Measurements from ENCODE around the gene TADA2B. TPM values are rescaled to one million over a fixed set of nuclear protein-coding genes. Genes with fewer than 3 reads are reported as not detected.

The TADA2B gene
- total and polyA plus RNA-seq, 2 experiments from 2014 or later: 21.5 to 29.0 TPM

- Histone ChIP-seq H3K4me1 (ENCODE audit: low read depth) (peaks cover 7% of the 10 kb centered on the region), H3K4me3 (no peak overlapping the region), H3K27ac (no peak overlapping the region), H3K9me3 (ENCODE audit: low read depth) (no peaks in the 10 kb centered on the region), H3K27me3 (peaks cover 43% of the 10 kb centered on the region), H3K36me3 (no peaks in the 10 kb centered on the region)
- DNase-seq (ENCODE audit: low read depth in 1 of 2, low spot score in 1 of 2): no peak
- TF ChIP-seq, protein P1, sequence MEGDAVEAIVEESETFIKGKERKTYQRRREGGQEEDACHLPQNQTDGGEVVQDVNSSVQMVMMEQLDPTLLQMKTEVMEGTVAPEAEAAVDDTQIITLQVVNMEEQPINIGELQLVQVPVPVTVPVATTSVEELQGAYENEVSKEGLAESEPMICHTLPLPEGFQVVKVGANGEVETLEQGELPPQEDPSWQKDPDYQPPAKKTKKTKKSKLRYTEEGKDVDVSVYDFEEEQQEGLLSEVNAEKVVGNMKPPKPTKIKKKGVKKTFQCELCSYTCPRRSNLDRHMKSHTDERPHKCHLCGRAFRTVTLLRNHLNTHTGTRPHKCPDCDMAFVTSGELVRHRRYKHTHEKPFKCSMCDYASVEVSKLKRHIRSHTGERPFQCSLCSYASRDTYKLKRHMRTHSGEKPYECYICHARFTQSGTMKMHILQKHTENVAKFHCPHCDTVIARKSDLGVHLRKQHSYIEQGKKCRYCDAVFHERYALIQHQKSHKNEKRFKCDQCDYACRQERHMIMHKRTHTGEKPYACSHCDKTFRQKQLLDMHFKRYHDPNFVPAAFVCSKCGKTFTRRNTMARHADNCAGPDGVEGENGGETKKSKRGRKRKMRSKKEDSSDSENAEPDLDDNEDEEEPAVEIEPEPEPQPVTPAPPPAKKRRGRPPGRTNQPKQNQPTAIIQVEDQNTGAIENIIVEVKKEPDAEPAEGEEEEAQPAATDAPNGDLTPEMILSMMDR (IDR thresholded peaks at IDR 0.05; ENCODE audit: low read depth, low read length): no peak
Measured at GRCh38 chr4:7086384-7086783, 43.2 kb downstream of the TADA2B start.

GRCh38 chr4:7087036-7087435, 43.9 kb downstream of the TADA2B start:
- H3K27ac ChIP-seq: no peak overlapping the region
- H3K27me3 ChIP-seq: peaks cover 49% of the 10 kb centered on the region
- no peak overlapping the region for H3K4me3 ChIP-seq
- TF ChIP-seq, protein P1 (IDR thresholded peaks at IDR 0.05; ENCODE audit: low read depth, low read length): no peak
- H3K36me3 ChIP-seq: no peaks in the 10 kb centered on the region
- peaks cover 3% of the 10 kb centered on the region for H3K4me1 ChIP-seq (ENCODE audit: low read depth)
- no peak for DNase-seq (ENCODE audit: low read depth in 1 of 2, low spot score in 1 of 2)
- H3K9me3 ChIP-seq (ENCODE audit: low read depth): no peaks in the 10 kb centered on the region

- no peak for DNase-seq (ENCODE audit: low read depth in 1 of 2, low spot score in 1 of 2)
- Histone ChIP-seq H3K4me3 (no peak overlapping the region), H3K27me3 (peaks cover 56% of the 10 kb centered on the region), H3K9me3 (ENCODE audit: low read depth) (no peaks in the 10 kb centered on the region), H3K27ac (no peak overlapping the region), H3K4me1 (ENCODE audit: low read depth) (no peaks in the 10 kb centered on the region), H3K36me3 (no peaks in the 10 kb centered on the region)
- TF ChIP-seq, protein P1 (IDR thresholded peaks at IDR 0.05; ENCODE audit: low read depth, low read length): no peak
Measured at GRCh38 chr4:7089213-7089986, 46.2 kb downstream of the TADA2B start.

- TF ChIP-seq, protein P1 (IDR thresholded peaks at IDR 0.05; ENCODE audit: low read depth, low read length): no peak
- Histone ChIP-seq H3K9me3 (ENCODE audit: low read depth) (no peaks in the 10 kb centered on the region), H3K27me3 (peaks cover 78% of the 10 kb centered on the region), H3K36me3 (no peaks in the 10 kb centered on the region), H3K4me3 (no peak overlapping the region), H3K4me1 (ENCODE audit: low read depth) (no peaks in the 10 kb centered on the region), H3K27ac (no peak overlapping the region)
- no peak for DNase-seq (ENCODE audit: low read depth in 1 of 2, low spot score in 1 of 2)
Measured at GRCh38 chr4:7092026-7092425, 48.9 kb downstream of the TADA2B start.

GRCh38 chr4:7094916-7095315, 51.7 kb downstream of the TADA2B start:
- Histone ChIP-seq H3K4me1 (ENCODE audit: low read depth) (no peaks in the 10 kb centered on the region), H3K36me3 (no peaks in the 10 kb centered on the region), H3K27me3 (peaks cover 78% of the 10 kb centered on the region), H3K4me3 (no peak overlapping the region), H3K9me3 (ENCODE audit: low read depth) (no peaks in the 10 kb centered on the region), H3K27ac (no peak overlapping the region)
- TF ChIP-seq, protein P1 (IDR thresholded peaks at IDR 0.05; ENCODE audit: low read depth, low read length): no peak
- no peak for DNase-seq (ENCODE audit: low read depth in 1 of 2, low spot score in 1 of 2)
